GM19240 (cell line): ENCODE measurements around the gene THSD7B.

Experiments used
- DNase-seq: peaks from one replicate; pipeline ENCODE4 v3.0.0; 2011; ENCODE audit warnings: low spot score; ENCODE audit not compliant: insufficient read length

THSD7B gene

GRCh38 chr2:137138263-137138662 is 372.9 kb downstream of the THSD7B start:
- no peak for DNase-seq

GRCh38 chr2:137151731-137152130 is 386.4 kb downstream of the THSD7B start:
- DNase-seq, result no peak

GRCh38 chr2:137154946-137155345 is 389.6 kb downstream of the THSD7B start:
- DNase-seq, result no peak

- no peak for DNase-seq
Observed at GRCh38 chr2:137155356-137156104, 390.2 kb downstream of the THSD7B start.

GRCh38 chr2:137156221-137156844 is 391.0 kb downstream of the THSD7B start:
- no peak for DNase-seq

GRCh38 chr2:137157851-137158250 is 392.5 kb downstream of the THSD7B start:
- DNase-seq, result no peak

- no peak for DNase-seq
Observed at GRCh38 chr2:137161250-137161649, 395.9 kb downstream of the THSD7B start.

GRCh38 chr2:137165968-137166367 is 400.6 kb downstream of the THSD7B start:
- no peak for DNase-seq

- no peak for DNase-seq
Observed at GRCh38 chr2:137167651-137168050, 402.3 kb downstream of the THSD7B start.

- DNase-seq, result no peak
Observed at GRCh38 chr2:137168552-137168951, 403.2 kb downstream of the THSD7B start.

GRCh38 chr2:137172162-137172561 is 406.8 kb downstream of the THSD7B start:
- DNase-seq, result no peak

GRCh38 chr2:137173463-137173862 is 408.1 kb downstream of the THSD7B start:
- peak; percentile 6 for DNase-seq

GRCh38 chr2:137175246-137175645 is 409.9 kb downstream of the THSD7B start:
- DNase-seq, result no peak

- no peak for DNase-seq
Observed at GRCh38 chr2:137178951-137179377, 413.6 kb downstream of the THSD7B start.

- no peak for DNase-seq
Observed at GRCh38 chr2:137179542-137179941, 414.2 kb downstream of the THSD7B start.

GRCh38 chr2:137180012-137180411 is 414.7 kb downstream of the THSD7B start:
- DNase-seq, result no peak

- DNase-seq, result no peak
Observed at GRCh38 chr2:137181370-137181769, 416.0 kb downstream of the THSD7B start.

GRCh38 chr2:137182071-137182470 is 416.7 kb downstream of the THSD7B start:
- no peak for DNase-seq

- no peak for DNase-seq
Observed at GRCh38 chr2:137183206-137183898, 418.0 kb downstream of the THSD7B start.

GRCh38 chr2:137185378-137186078 is 420.2 kb downstream of the THSD7B start:
- DNase-seq, result no peak

GRCh38 chr2:137187216-137187615 is 421.9 kb downstream of the THSD7B start:
- no peak for DNase-seq
